HepG2 (cell line): ENCODE measurements around the gene TUBGCP6. TPM values are rescaled to one million over a fixed set of nuclear protein-coding genes. Genes with fewer than 3 reads are reported as not detected.

Source experiments
- ATAC-seq: fragments of 200-7000 bp; cut with Tn5 transposase; 3 replicates; pipeline ENCODE4 v1.9.1; 2020; ENCODE audit warnings: mild to moderate bottlenecking, moderate library complexity
- BruUV-seq: library from RNA; stranded (reverse); fragments of 400-500 nt; replicated peaks from 2 replicates; lab custom pipeline; 2021; lab: Mats Ljungman, UMichigan
- CTCF ChIA-PET: fragments of 300-600 bp; formaldehyde crosslinking; extraction: SDS; loops from one replicate; lab custom pipeline; 2021; ENCODE audit warnings: low total read pairs, inconsistent platforms, low intra/inter-chr PET ratio; lab: Yijun Ruan, JAX
- POLR2A ChIA-PET: fragments of 350-600 bp; sonication (Branson Sonifier 250); formaldehyde crosslinking; loops from one replicate; lab custom pipeline; 2020; ENCODE audit warnings: antibody characterized with exemption, inconsistent platforms; lab: Yijun Ruan, JAX
- DNase-seq: peaks from one replicate; pipeline ENCODE4 v3.0.0-alpha.2; 2015; ENCODE audit warnings: low spot score
- FAIRE-seq: peaks from 3 replicates; lab custom pipeline; 2011; peaks lifted over from hg19 to GRCh38; lab: Jason Lieb, UNC
- H2AFZ ChIP-seq: one replicate; pipeline ENCODE4 v1.6.1; 2011; ENCODE audit warnings: low read length, inconsistent platforms
- H3K27ac ChIP-seq: fragments of 300-600 bp; 3 replicates; pipeline ENCODE4 v1.8.0; 2011; ENCODE audit warnings: mixed run types, mild to moderate bottlenecking, mixed read lengths, low read length, inconsistent platforms; ENCODE audit not compliant: insufficient read depth; ENCODE audit errors: extremely low read length
- H3K27me3 ChIP-seq, 2 experiments: fragments of 200-600 bp in 1 of 2; 2 replicates in 1 of 2; 3 replicates in 1 of 2; pipeline versions ENCODE4 v1.6.0 to v1.8.0; 2011; ENCODE audit warnings: low read length in 2 of 2, mild to moderate bottlenecking in 2 of 2, moderate library complexity in 2 of 2, inconsistent platforms in 1 of 2; ENCODE audit not compliant: insufficient read depth in 2 of 2, control insufficient read depth in 1 of 2
- H3K36me3 ChIP-seq, 2 experiments: fragments of 200-600 bp in 1 of 2; replicated peaks in 1 of 2; 2 replicates in 1 of 2; 3 replicates in 1 of 2; pipeline versions ENCODE4 v1.5.1 to v1.8.0; 2011; ENCODE audit warnings: low read length in 2 of 2, inconsistent platforms in 1 of 2; ENCODE audit not compliant: insufficient read depth in 2 of 2, control insufficient read depth in 1 of 2
- H3K4me1 ChIP-seq: 2 replicates; pipeline ENCODE4 v1.5.1; 2012; ENCODE audit warnings: low read length, inconsistent platforms; ENCODE audit not compliant: insufficient read depth
- H3K4me2 ChIP-seq: 2 replicates; pipeline ENCODE4 v1.6.0; 2011; ENCODE audit warnings: low read depth, low read length, inconsistent platforms
- H3K4me3 ChIP-seq, 3 experiments: fragments of 200-600 bp in 1 of 3; sonication (generic), shearing (Covaris generic) in 1 of 3; replicated peaks in 1 of 3; 2 replicates each; pipeline ENCODE4 v1.5.1; 2011 to 2016; ENCODE audit warnings: low read length in 3 of 3, inconsistent platforms in 2 of 3, low read depth in 2 of 3, mild to moderate bottlenecking in 2 of 3, control low read depth in 1 of 3, mixed read lengths in 1 of 3; ENCODE audit not compliant: insufficient read depth in 1 of 3
- H3K79me2 ChIP-seq: one replicate; pipeline ENCODE4 v1.6.1; 2011; ENCODE audit warnings: low read length, inconsistent platforms; ENCODE audit not compliant: insufficient read depth
- H3K9ac ChIP-seq: 2 replicates; pipeline ENCODE4 v1.6.0; 2011; ENCODE audit warnings: mild to moderate bottlenecking, low read depth, low read length, inconsistent platforms; ENCODE audit not compliant: insufficient read depth
- H3K9me3 ChIP-seq: 2 replicates; pipeline ENCODE4 v1.5.1; 2012; ENCODE audit warnings: mild to moderate bottlenecking, low read length
- H4K20me1 ChIP-seq: 2 replicates; pipeline ENCODE4 v1.6.0; 2011; ENCODE audit warnings: inconsistent platforms, mild to moderate bottlenecking, low read length, moderate library complexity; ENCODE audit not compliant: insufficient read depth
- CEBPB ChIP-seq: IDR thresholded peaks from 2 replicates; pipeline ENCODE4 v1.6.1; 2011; ENCODE audit warnings: low read depth, low read length, improper control_type of control experiment, borderline replicate concordance
- JUN ChIP-seq: sonication (generic); formaldehyde crosslinking; IDR thresholded peaks from 2 replicates; pipeline ENCODE4 v1.4.0; 2020; ENCODE audit warnings: mild to moderate bottlenecking, missing genetic modification reagents
- KDM5B ChIP-seq: sonication (generic); formaldehyde crosslinking; IDR thresholded peaks from 2 replicates; pipeline ENCODE4 v1.4.0; 2020; ENCODE audit warnings: missing genetic modification reagents, mild to moderate bottlenecking, borderline replicate concordance
- RARA ChIP-seq: IDR thresholded peaks from 2 replicates; pipeline ENCODE4 v1.6.1; 2016; ENCODE audit warnings: missing genetic modification reagents, missing compliant biosample characterization
- RBM22 ChIP-seq: fragments of 200-400 bp; formaldehyde crosslinking; optimal IDR thresholded peaks from 2 replicates; pipeline ENCODE3; 2017; ENCODE audit warnings: mild to moderate bottlenecking, low read length, moderate library complexity
- YEATS2 ChIP-seq: sonication (generic); formaldehyde crosslinking; IDR thresholded peaks from 2 replicates; pipeline ENCODE4 v1.4.0; 2020; ENCODE audit warnings: missing genetic modification reagents, borderline replicate concordance
- ZNF3 ChIP-seq: IDR thresholded peaks from 2 replicates; pipeline ENCODE4 v1.7.0; 2017; ENCODE audit warnings: inconsistent platforms
- ZNF468 ChIP-seq: sonication (generic); formaldehyde crosslinking; IDR thresholded peaks from 2 replicates; pipeline ENCODE4 v1.8.0; 2022; ENCODE audit warnings: mild to moderate bottlenecking, moderate library complexity, missing genetic modification reagents
- ZNF766 ChIP-seq: sonication (generic); formaldehyde crosslinking; IDR thresholded peaks from 2 replicates; pipeline ENCODE4 v1.5.0; 2020; ENCODE audit warnings: missing genetic modification reagents, borderline replicate concordance
- WGBS: methylation state at CpG from one replicate; pipeline ENCODE4 v1.1.6; 2017; ENCODE audit warnings: low lambda C conversion rate; 5-methylcytosine and 5-hydroxymethylcytosine counted together
- in situ Hi-C: cut with HindIII; loops from 2 replicates; pipeline ENCODE4 v1.10.0; 2017; ENCODE audit warnings: low pct_unique_long_range_greater_than_20kb; ENCODE audit not compliant: extremely low pct_ligation_motif_present
- intact Hi-C: fragments of 100-400 bp; cut with micrococcal nuclease; formaldehyde crosslinking; loops from one replicate; pipeline ENCODE4 v1.10.0; 2022; ENCODE audit not compliant: unreplicated experiment
- polyA plus RNA-seq, 8 experiments: library from polyadenylated mRNA; depleted of rRNA in 3 of 8; stranded (reverse) in 7 of 8; unstranded in 1 of 8; fragments of >200 nt; fragmentation: Illumina TruSeq in 4 of 8; extraction: Trizol in 4 of 8; gene quantifications; 2 replicates each; pipeline versions ENCODE4 v1.2.1 to v1.2.3, GENCODE V29; 2011 to 2016; ENCODE audit warnings: low read depth in 4 of 8, missing spikeins in 1 of 8, mixed read lengths in 1 of 8; ENCODE audit not compliant: insufficient read depth in 1 of 8
- total RNA-seq, 5 experiments: library from RNA; depleted of rRNA; stranded (reverse); fragments of >200 nt; fragmentation: Illumina TruSeq; extraction: Trizol; gene quantifications; 2 replicates each; pipeline ENCODE4 v1.2.3, GENCODE V29; 2016; ENCODE audit warnings: low read depth in 1 of 5
- TF ChIP-seq, protein P1 (sequence below): sonication (generic); formaldehyde crosslinking; IDR thresholded peaks from 2 replicates; pipeline ENCODE4 v1.4.0; 2020; ENCODE audit warnings: missing genetic modification reagents
- TF ChIP-seq, protein P2 (sequence below): sonication (generic); formaldehyde crosslinking; IDR thresholded peaks from 2 replicates; pipeline ENCODE4 v1.4.0; 2020; ENCODE audit warnings: missing genetic modification reagents
- TF ChIP-seq, protein P3 (sequence below): sonication (generic); formaldehyde crosslinking; IDR thresholded peaks from 2 replicates; pipeline ENCODE4 v1.4.0; 2020; ENCODE audit warnings: missing genetic modification reagents

TUBGCP6 gene
- total and polyA plus RNA-seq, 2 of the 13 experiments (the other 11 are each of a cell fraction or from before 2014, with no cell fraction given) = 14.6 to 15.7 TPM

DNA sequence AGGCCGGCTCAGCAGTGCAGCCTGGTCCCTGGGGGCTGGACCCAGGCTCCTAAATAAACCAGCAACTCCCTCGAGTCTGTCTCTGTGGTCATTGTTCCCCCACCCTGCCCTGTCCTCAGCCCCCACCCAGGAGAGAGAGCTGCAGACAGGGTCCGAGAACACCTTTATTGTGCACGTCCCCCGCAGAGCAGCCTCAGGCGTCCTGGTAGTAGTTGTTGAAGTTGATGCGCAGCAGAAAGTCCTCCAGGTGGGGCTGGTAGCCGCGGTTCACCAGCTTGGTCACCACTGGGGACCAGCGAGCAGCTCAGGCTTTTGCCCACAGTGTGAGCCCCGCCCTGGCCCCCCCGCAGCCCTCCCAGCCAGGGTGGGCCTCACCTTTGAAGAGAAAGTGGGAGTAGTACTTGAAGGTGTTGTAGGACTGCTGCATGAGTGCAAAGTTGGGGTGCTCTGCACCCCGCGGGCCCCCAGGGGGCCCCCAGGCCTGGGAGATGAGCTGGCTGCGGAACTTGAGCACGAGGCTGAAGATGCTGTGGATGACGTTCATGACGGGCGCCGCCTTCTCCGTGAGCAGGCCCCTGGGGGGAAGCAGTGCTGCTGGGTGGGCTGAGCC, 27.2 kb downstream of the TUBGCP6 start:
- H3K79me2 ChIP-seq = peaks cover 12% of the 10 kb centered on the region
- no peak overlapping the region for H3K27ac ChIP-seq
- no peaks in the 10 kb centered on the region for H3K9me3 ChIP-seq
- H3K36me3 ChIP-seq = peaks cover 22 to 70% of the 10 kb centered on the region in 2 experiments; a peak in 4 of 5 replicates
- TF ChIP-seq RBM22 = peak; percentile 71
- TF ChIP-seq YEATS2 (CRISPR knock-in tag) = no peak
- no peaks in the 10 kb centered on the region for H3K4me1 ChIP-seq
- ATAC-seq (no peak), FAIRE-seq (no peak), DNase-seq (no peak)
- no peaks in the 10 kb centered on the region for H3K27me3 ChIP-seq
- ChIA-PET CTCF (interaction anchor here (0.6 kb wide), 1 partner anchor 124 kb away, joined by 3 read pairs; no protein-coding TSS in a partner anchor), POLR2A (interaction anchor here (1.3 kb wide), 1 partner anchor 33 kb away, joined by 3 read pairs; the partner anchor contains the start of gene HDAC10)
- intact Hi-C loops (no loop called here), in situ Hi-C loops (no loop called here)
- H2AFZ ChIP-seq = no peak overlapping the region
- no peak overlapping the region for H3K4me3 ChIP-seq
- 96% methylated on average over 16 of the region's 21 CpGs for WGBS
- no peak overlapping the region for H3K9ac ChIP-seq
- BruUV-seq = no TSS peak
- no peak overlapping the region for H3K4me2 ChIP-seq
- peaks cover 5% of the 10 kb centered on the region; the same call in 1 of the 2 replicates for H4K20me1 ChIP-seq

DNA sequence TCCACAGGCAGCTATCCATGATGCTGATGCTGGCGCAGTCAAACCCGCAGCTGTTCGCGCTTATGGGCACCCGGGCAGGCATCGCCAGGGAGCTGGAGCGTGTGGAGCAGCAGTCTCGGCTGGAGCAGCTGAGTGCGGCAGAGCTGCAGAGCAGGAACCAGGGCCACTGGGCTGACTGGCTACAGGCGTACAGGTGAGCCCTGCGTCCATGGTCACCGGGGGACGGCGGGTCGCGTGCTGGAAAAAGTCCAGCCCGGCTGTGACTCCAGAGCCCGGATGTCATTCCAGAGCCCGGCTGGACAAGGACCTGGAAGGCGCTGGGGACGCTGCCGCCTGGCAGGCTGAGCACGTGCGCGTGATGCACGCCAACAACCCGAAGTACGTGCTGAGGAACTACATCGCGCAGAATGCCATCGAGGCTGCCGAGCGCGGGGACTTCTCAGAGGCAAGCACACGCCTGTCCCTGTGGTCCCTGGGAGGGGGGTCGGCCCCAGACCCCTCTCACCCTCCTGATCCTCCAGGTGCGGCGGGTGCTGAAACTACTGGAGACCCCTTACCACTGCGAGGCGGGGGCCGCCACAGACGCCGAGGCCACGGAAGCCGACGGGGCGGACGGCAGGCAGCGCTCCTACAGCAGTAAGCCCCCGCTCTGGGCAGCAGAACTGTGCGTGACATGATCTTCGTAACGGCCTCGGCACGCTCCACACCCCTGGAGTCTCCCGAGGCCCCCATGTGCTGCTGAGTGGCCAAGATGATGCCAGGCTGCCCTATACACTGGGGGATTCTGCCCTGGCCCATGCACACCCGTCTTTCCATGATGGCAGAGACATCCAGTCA, 27.9 kb downstream of the TUBGCP6 start:
- H3K9ac ChIP-seq = no peak overlapping the region
- no peak for FAIRE-seq
- H3K27ac ChIP-seq = no peak overlapping the region
- ChIA-PET CTCF (no interaction called here), POLR2A (no interaction called here)
- H3K36me3 ChIP-seq = peaks cover 18 to 70% of the 10 kb centered on the region in 2 experiments; a peak in 4 of 5 replicates
- no peaks in the 10 kb centered on the region for H3K4me1 ChIP-seq
- no peak overlapping the region for H3K4me2 ChIP-seq
- H3K9me3 ChIP-seq = no peaks in the 10 kb centered on the region
- H3K27me3 ChIP-seq = no peaks in the 10 kb centered on the region
- BruUV-seq = no TSS peak
- peaks cover 5% of the 10 kb centered on the region; the same call in 1 of the 2 replicates for H4K20me1 ChIP-seq
- in situ Hi-C loops = no loop called here
- no peak for ATAC-seq
- no peak overlapping the region for H3K4me3 ChIP-seq
- no peak for DNase-seq
- intact Hi-C loops = no loop called here
- WGBS = 96% methylated on average over 14 of the region's 57 CpGs
- peaks cover 19% of the 10 kb centered on the region for H3K79me2 ChIP-seq
- H2AFZ ChIP-seq = no peak overlapping the region
- TF ChIP-seq CEBPB (no peak), ZNF468 (CRISPR knock-in tag) (no peak), KDM5B (CRISPR knock-in tag) (0 out of 2 replicates have a peak, but pooled peaks have one; percentile 29), JUN (CRISPR knock-in tag) (no peak), ZNF766 (CRISPR knock-in tag) (no peak), ZNF3 (CRISPR knock-in tag) (no peak), RARA (CRISPR knock-in tag) (no peak)
- TF ChIP-seq, protein P1, sequence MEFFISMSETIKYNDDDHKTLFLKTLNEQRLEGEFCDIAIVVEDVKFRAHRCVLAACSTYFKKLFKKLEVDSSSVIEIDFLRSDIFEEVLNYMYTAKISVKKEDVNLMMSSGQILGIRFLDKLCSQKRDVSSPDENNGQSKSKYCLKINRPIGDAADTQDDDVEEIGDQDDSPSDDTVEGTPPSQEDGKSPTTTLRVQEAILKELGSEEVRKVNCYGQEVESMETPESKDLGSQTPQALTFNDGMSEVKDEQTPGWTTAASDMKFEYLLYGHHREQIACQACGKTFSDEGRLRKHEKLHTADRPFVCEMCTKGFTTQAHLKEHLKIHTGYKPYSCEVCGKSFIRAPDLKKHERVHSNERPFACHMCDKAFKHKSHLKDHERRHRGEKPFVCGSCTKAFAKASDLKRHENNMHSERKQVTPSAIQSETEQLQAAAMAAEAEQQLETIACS (CRISPR knock-in tag) = no peak
- TF ChIP-seq, protein P2, sequence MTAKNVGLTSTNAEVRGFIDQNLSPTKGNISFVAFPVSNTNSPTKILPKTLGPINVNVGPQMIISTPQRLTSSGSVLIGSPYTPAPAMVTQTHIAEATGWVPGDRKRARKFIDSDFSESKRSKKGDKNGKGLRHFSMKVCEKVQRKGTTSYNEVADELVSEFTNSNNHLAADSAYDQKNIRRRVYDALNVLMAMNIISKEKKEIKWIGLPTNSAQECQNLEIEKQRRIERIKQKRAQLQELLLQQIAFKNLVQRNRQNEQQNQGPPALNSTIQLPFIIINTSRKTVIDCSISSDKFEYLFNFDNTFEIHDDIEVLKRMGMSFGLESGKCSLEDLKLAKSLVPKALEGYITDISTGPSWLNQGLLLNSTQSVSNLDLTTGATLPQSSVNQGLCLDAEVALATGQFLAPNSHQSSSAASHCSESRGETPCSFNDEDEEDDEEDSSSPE (CRISPR knock-in tag) = no peak
- TF ChIP-seq, protein P3, sequence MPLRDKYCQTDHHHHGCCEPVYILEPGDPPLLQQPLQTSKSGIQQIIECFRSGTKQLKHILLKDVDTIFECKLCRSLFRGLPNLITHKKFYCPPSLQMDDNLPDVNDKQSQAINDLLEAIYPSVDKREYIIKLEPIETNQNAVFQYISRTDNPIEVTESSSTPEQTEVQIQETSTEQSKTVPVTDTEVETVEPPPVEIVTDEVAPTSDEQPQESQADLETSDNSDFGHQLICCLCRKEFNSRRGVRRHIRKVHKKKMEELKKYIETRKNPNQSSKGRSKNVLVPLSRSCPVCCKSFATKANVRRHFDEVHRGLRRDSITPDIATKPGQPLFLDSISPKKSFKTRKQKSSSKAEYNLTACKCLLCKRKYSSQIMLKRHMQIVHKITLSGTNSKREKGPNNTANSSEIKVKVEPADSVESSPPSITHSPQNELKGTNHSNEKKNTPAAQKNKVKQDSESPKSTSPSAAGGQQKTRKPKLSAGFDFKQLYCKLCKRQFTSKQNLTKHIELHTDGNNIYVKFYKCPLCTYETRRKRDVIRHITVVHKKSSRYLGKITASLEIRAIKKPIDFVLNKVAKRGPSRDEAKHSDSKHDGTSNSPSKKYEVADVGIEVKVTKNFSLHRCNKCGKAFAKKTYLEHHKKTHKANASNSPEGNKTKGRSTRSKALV (CRISPR knock-in tag) = no peak
